ENCODE results near the gene SRGAP2C.
"Not testable (repeated sequence)": the region's sequence is repeated elsewhere in the genome, so short reads cannot be mapped to it uniquely, and the experiment has no call there.

The SRGAP2C gene

GRCh38 chr1:121185140-121185708 lies 449 bp downstream of the SRGAP2C start:
- not testable (repeated sequence) for DNase-seq (ENCODE audit: extremely low read depth in 1 of 2, low read depth in 1 of 2)

GRCh38 chr1:121186191-121186590 lies 1.4 kb downstream of the SRGAP2C start:
- not testable (repeated sequence) for DNase-seq (ENCODE audit: extremely low read depth in 1 of 2, low read depth in 1 of 2)

- DNase-seq (ENCODE audit: extremely low read depth in 1 of 2, low read depth in 1 of 2): not testable (repeated sequence)
Measured at GRCh38 chr1:121187914-121188313, 3.1 kb downstream of the SRGAP2C start.

GRCh38 chr1:121192512-121192911 lies 7.7 kb downstream of the SRGAP2C start:
- DNase-seq (ENCODE audit: extremely low read depth in 1 of 2, low read depth in 1 of 2): not testable (repeated sequence)

- not testable (repeated sequence) for DNase-seq (ENCODE audit: extremely low read depth in 1 of 2, low read depth in 1 of 2)
Measured at GRCh38 chr1:121197095-121197882, 12.5 kb downstream of the SRGAP2C start.

GRCh38 chr1:121199763-121200162 lies 15.0 kb downstream of the SRGAP2C start:
- DNase-seq (ENCODE audit: extremely low read depth in 1 of 2, low read depth in 1 of 2): not testable (repeated sequence)

GRCh38 chr1:121200232-121200631 lies 15.5 kb downstream of the SRGAP2C start:
- not testable (repeated sequence) for DNase-seq (ENCODE audit: extremely low read depth in 1 of 2, low read depth in 1 of 2)

GRCh38 chr1:121200985-121201981 lies 16.5 kb downstream of the SRGAP2C start:
- DNase-seq (ENCODE audit: extremely low read depth in 1 of 2, low read depth in 1 of 2): not testable (repeated sequence)

GRCh38 chr1:121202986-121203385 lies 18.2 kb downstream of the SRGAP2C start:
- DNase-seq (ENCODE audit: extremely low read depth in 1 of 2, low read depth in 1 of 2): not testable (repeated sequence)

GRCh38 chr1:121205786-121206711 lies 21.3 kb downstream of the SRGAP2C start:
- not testable (repeated sequence) for DNase-seq (ENCODE audit: extremely low read depth in 1 of 2, low read depth in 1 of 2)

GRCh38 chr1:121207328-121207727 lies 22.6 kb downstream of the SRGAP2C start:
- DNase-seq (ENCODE audit: extremely low read depth in 1 of 2, low read depth in 1 of 2): not testable (repeated sequence)

- DNase-seq (ENCODE audit: extremely low read depth in 1 of 2, low read depth in 1 of 2): not testable (repeated sequence)
Measured at GRCh38 chr1:121208375-121208774, 23.6 kb downstream of the SRGAP2C start.

GRCh38 chr1:121210778-121211177 lies 26.0 kb downstream of the SRGAP2C start:
- not testable (repeated sequence) for DNase-seq (ENCODE audit: extremely low read depth in 1 of 2, low read depth in 1 of 2)

- not testable (repeated sequence) for DNase-seq (ENCODE audit: extremely low read depth in 1 of 2, low read depth in 1 of 2)
Measured at GRCh38 chr1:121213491-121213890, 28.7 kb downstream of the SRGAP2C start.

GRCh38 chr1:121214544-121215156 lies 29.9 kb downstream of the SRGAP2C start:
- not testable (repeated sequence) for DNase-seq (ENCODE audit: extremely low read depth in 1 of 2, low read depth in 1 of 2)

GRCh38 chr1:121215699-121216417 lies 31.1 kb downstream of the SRGAP2C start:
- DNase-seq (ENCODE audit: extremely low read depth in 1 of 2, low read depth in 1 of 2): not testable (repeated sequence)

- not testable (repeated sequence) for DNase-seq (ENCODE audit: extremely low read depth in 1 of 2, low read depth in 1 of 2)
Measured at GRCh38 chr1:121216676-121217075, 31.9 kb downstream of the SRGAP2C start.

GRCh38 chr1:121221770-121222169 lies 37.0 kb downstream of the SRGAP2C start:
- not testable (repeated sequence) for DNase-seq (ENCODE audit: extremely low read depth in 1 of 2, low read depth in 1 of 2)

- DNase-seq (ENCODE audit: extremely low read depth in 1 of 2, low read depth in 1 of 2): not testable (repeated sequence)
Measured at GRCh38 chr1:121224714-121225113, 39.9 kb downstream of the SRGAP2C start.
